ENCODE measurements around the gene CGB8. TPM values are rescaled to one million over a fixed set of nuclear protein-coding genes. Genes with fewer than 3 reads are reported as not detected.

Gene CGB8
- not detected for total RNA-seq

DNA sequence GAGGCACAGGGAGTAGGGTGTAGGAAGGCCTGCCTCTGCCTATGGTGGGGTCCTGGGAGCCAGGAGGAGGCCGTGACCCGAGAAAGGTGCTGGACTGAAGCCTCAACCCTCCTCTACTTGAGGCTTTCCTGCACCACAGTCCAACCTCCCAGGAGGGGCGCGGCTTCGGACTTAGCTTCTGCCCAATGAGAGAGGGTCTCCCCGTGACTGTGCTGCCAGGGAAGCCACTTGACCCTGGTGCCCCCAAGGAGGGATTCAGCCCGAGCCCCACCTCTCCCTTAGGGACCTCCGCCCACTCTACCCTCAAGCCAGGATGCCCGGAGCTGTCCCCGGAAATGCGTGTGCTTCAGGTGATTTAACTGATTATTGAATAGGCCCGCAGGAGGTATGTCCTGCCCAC is at the start of gene CGB8:
Gene CGB8, minus strand, starts transcription at position 101 of the 400 bp plus-strand sequence. CDS start 372 bp downstream, outside the sequence.

GRCh38 chr19:49085020-49085867 is 36.3 kb upstream of the CGB8 start, which contains the start of gene SNRNP70:
Gene SNRNP70 (plus strand): TSS chr19:49085451. CDS start chr19:49086415, 964 bp downstream.

GRCh38 chr19:49064768-49065611 is 16.1 kb upstream of the CGB8 start, which contains the start of gene NTF4:
Gene NTF4 (minus strand): TSS chr19:49064818. CDS start chr19:49061997, 2,821 bp downstream.

DNA sequence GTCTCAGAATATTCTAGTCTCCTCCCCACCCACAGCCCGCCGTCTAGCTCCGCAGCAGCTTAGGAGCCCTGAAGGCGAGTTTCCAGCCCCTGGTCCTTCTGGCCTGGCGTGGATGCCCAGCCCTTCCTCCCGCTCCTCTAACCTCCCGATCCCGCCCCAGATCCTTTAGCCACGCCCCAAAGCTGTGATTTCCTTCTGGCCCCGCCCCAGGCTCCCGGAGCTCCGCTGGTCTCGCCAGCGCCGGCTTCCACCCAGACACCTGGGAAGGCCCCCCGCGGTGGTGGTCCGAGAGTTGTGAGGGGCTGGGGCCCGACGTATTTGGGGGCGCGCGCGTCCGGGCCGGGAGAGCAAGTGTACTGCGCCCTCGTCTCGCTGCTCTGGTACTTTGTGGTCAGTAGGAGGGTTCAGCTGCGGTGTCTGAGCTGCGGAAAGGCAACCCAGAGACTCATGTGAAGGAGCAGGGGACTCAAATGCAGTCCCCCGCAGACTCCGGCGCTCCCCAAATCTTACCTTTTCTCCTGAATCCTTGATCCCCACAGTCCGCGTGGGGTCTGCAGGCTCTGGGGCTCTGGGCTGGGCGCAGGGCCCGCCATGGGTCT is 8.8 kb upstream of the CGB8 start, which contains the start of gene CGB7:
Gene CGB7, minus strand, starts transcription at position 114 of the 599 bp plus-strand sequence. CDS start 2,374 bp downstream, outside the sequence.

GRCh38 chr19:49043548-49043947 is 5.4 kb downstream of the CGB8 start, which contains the start of gene CGB5:
Gene CGB5 (plus strand): TSS chr19:49043848. CDS start chr19:49044210, 362 bp downstream.

DNA sequence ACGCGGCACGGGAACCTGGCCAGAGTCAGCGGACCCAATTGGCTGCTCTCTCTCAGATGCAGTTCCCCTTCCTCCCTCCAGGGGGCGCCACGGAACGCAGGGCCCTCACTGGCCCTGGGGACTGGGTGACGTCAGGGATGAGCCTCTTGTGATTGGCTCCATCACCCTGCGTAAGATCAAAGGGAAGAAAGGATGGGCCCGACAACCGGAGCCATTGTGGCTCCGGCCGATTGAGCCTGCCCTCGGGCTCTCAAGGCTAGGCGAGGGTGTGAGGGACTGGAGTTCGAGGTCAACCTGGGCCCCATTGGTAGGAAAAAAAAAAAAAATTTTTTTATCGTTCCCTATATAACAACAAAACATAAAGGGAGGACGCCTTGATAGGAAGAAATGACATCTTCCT is 12.1 kb downstream of the CGB8 start, which contains the start of gene CGB1:
Gene CGB1, minus strand, starts transcription at position 81 of the 400 bp plus-strand sequence. CDS start 184 bp downstream, outside the sequence.

GRCh38 chr19:49031642-49032301 is 17.1 kb downstream of the CGB8 start, which contains the start of gene CGB2:
Gene CGB2 (plus strand): TSS chr19:49031890. CDS start chr19:49032096, 206 bp downstream.

DNA sequence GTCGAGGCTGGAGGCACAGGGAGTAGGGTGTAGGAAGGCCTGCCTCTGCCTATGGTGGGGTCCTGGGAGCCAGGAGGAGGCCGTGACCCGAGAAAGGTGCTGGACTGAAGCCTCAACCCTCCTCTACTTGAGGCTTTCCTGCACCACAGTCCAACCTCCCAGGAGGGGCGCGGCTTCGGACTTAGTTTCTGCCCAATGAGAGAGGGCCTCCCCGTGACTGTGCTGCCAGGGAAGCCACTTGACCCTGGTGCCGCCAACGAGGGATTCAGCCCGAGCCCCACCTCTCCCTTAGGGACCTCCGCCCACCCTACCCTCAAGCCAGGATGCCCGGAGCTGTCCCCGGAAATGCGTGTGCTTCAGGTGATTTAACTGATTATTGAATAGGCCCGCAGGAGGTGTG is 24.7 kb downstream of the CGB8 start, which contains the start of gene CGB3:
Gene CGB3, minus strand, starts transcription at position 101 of the 400 bp plus-strand sequence. CDS start 362 bp downstream, outside the sequence.

DNA sequence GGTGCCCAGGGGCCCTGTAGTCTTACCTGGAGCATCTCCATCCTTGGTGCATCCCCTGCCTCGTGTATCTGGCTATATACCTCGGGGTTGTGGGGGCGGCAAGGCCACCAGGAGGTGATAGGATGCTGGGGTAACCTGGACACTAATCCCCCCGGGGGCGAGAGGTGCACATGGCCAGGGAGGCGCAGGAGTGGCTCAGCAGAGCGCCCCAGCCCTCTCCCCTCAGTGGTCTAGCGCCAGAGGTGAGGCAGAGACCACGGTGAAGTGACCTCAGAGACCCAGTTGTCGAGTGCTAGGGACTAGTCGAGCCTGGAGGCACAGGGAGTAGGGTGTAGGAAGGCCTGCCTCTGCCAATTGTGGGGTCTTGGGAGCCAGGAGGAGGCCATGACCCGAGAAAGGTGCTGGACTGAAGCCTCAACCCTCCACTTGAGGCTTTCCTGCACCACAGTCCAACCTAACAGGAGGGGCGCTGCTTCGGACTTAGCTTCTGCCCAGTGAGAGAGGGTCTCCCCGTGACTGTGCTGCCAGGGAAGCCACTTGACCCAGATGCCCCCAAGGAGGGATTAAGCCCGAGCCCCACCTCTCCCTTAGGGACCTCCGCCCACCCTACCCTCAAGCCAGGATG is 31.8 kb downstream of the CGB8 start, which contains the start of gene LHB:
Gene LHB, minus strand, starts transcription at position 51 of the 625 bp plus-strand sequence. Its CDS starts 10 bp downstream, at position 41.

Other genes starting within 250 kb of the CGB8 start
- gene BCAT2, start 238.1 kb downstream of the CGB8 start, total RNA-seq = 27.3 TPM
- gene HSD17B14, start 212.6 kb downstream of the CGB8 start, total RNA-seq = 13.8 TPM
- gene PLEKHA4, start 180.5 kb downstream of the CGB8 start, total RNA-seq = 10.8 TPM
- 42.4 TPM for gene PPP1R15A, start 176.7 kb downstream of the CGB8 start, total RNA-seq
- gene TULP2, start 150.4 kb downstream of the CGB8 start, total RNA-seq = 0.22 TPM
- 153 TPM for gene NUCB1, start 148.8 kb downstream of the CGB8 start, total RNA-seq
- not detected for gene DHDH, start 115.4 kb downstream of the CGB8 start, total RNA-seq
- 24.8 TPM for gene BAX, start 94.2 kb downstream of the CGB8 start, total RNA-seq
- 1,146 TPM for gene FTL, start 83.8 kb downstream of the CGB8 start, total RNA-seq
- 47.8 TPM for gene GYS1, start 55.8 kb downstream of the CGB8 start, total RNA-seq
- 93.5 TPM for gene RUVBL2, start 55.2 kb downstream of the CGB8 start, total RNA-seq
- not detected for gene LHB, start 32.0 kb downstream of the CGB8 start, total RNA-seq
- gene CGB3, start 24.8 kb downstream of the CGB8 start, total RNA-seq = not detected
- not detected for gene CGB2, start 17.2 kb downstream of the CGB8 start, total RNA-seq
- gene CGB1, start 12.2 kb downstream of the CGB8 start, total RNA-seq = not detected
- not detected for gene CGB5, start 5.3 kb downstream of the CGB8 start, total RNA-seq
- gene CGB7, start 8.6 kb upstream of the CGB8 start, total RNA-seq = not detected
- gene NTF4, start 15.7 kb upstream of the CGB8 start, total RNA-seq = 0.93 TPM
- gene KCNA7, start 23.6 kb upstream of the CGB8 start, total RNA-seq = 0.22 TPM
- 301 TPM for gene SNRNP70, start 36.3 kb upstream of the CGB8 start, total RNA-seq
- gene LIN7B, start 65.3 kb upstream of the CGB8 start, total RNA-seq = 12.2 TPM
- gene C19orf73, start 70.0 kb upstream of the CGB8 start, total RNA-seq = 2.0 TPM
- 27.9 TPM for gene PPFIA3, start 70.4 kb upstream of the CGB8 start, total RNA-seq
- gene HRC, start 106.3 kb upstream of the CGB8 start, total RNA-seq = 18.6 TPM
- gene TRPM4, start 108.7 kb upstream of the CGB8 start, total RNA-seq = 16.3 TPM

Measured in camera-type eye (tissue), 1 donor.